Measurements from ENCODE around the gene SIAH3.

The SIAH3 gene

GRCh38 chr13:45823583-45823982, 28.0 kb downstream of the SIAH3 start:
- no peak for DNase-seq (ENCODE audit: low read depth, low spot score)

GRCh38 chr13:45821811-45822210, 29.7 kb downstream of the SIAH3 start:
- no peak for DNase-seq (ENCODE audit: low read depth, low spot score)

- DNase-seq (ENCODE audit: low read depth, low spot score), result no peak
These were observed 31.3 kb downstream of the SIAH3 start for GRCh38 chr13:45820106-45820838.

GRCh38 chr13:45817833-45818232, 33.7 kb downstream of the SIAH3 start:
- no peak for DNase-seq (ENCODE audit: low read depth, low spot score)

- DNase-seq (ENCODE audit: low read depth, low spot score), result no peak
These were observed 35.1 kb downstream of the SIAH3 start for GRCh38 chr13:45816427-45816826.

DNA sequence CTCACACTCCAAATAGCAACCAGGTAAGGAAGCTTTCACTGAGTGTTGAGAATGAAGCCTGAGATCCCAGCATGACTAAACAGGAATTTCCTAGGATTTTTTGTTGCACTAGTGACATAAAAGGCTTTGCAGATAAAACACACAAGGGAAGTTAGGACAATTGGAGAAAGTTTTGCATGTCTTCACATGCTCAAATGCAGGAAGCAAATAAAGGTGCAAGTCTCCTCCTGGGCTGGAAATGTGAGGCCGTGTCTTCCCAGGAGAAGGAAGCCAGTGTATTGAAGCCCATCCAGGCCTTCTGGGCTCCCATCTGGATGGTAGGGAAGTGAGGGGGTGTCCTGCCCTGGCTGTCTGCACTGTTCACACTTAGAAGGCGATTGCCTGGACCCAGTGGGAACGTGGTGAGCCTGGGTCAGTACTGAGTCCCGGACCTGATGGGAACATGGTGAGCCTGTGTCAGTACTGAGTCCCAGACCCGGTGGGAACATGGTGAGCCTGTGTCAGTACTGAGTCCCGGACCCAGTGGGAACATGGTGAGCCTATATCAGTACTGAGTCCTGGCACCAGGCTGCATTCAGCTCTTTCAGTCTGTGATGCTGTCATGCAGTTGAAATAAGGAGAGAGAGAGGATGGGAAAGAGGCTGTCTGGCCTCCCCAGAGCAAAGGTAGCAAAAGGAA, 38.7 kb downstream of the SIAH3 start:
- DNase-seq (ENCODE audit: low read depth, low spot score), result no peak

- DNase-seq (ENCODE audit: low read depth, low spot score), result no peak
These were observed 39.5 kb downstream of the SIAH3 start for GRCh38 chr13:45811891-45812694.

- DNase-seq (ENCODE audit: low read depth, low spot score), result no peak
These were observed 41.7 kb downstream of the SIAH3 start for GRCh38 chr13:45809801-45810394.

DNA sequence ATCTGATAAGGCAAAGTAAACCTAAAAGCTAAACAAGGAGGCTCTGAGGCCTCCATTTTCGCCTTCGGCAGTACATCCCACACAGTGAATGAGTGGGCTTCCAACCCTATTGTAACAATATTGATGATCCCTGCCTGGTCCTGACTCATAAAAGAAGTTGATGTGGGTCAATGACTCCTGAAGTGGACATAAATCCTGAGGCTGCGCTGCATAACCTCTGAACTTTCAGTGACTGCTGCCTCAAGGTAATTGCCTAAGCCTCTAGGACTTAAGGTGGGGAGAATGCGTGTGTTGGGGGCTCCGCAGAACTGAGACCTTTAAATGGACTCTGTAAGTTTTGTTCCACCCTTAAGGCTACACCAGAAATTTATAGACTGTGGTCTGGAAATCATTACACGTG, 42.6 kb downstream of the SIAH3 start:
- DNase-seq (ENCODE audit: low read depth, low spot score), result no peak

DNA sequence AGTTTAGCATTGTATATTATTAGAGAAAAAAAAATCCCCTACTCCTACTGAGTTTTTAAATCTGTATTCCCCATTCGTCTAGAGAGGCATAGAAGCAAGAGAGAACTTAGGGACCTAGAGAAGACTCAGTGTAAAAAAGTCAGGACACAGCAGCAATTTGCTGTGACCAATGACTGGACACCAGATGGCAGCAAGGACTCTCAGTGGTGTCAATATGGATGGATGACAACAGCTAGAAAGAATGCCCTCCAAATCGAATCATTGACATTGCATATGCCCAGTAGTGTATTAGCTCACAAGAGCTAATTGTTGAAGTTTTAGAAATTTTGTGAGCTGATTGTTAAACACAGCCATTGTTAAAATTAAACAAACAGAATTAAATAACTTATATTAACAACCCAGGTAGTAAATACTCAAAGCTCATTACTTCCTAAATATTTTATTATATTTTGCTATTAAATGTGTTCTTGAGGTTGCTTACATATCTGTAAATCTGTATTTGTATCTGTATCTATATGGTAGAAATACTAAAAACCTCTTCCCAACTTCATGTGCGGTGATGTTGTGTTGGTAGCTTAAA, 43.9 kb downstream of the SIAH3 start:
- DNase-seq (ENCODE audit: low read depth, low spot score), result no peak

DNA sequence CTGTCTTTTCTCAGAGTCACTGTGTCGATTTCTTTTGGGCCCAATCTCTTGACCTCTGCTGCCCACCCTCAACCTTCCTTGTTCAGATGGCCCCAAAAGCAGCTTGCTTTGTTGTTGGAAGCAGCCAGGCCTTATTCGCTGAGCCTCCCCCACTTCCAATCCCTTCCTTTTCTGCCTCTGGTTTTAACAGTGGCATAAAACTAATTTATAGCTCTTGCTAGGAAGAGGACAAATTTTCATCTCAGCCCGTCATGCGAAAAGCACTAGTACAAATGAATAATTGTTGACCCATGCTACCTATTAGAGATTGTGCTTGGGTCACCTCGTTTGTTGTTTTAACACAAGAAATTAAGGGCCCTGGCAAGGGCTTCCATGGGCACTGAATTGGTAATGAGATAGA, 51.1 kb downstream of the SIAH3 start:
- no peak for DNase-seq (ENCODE audit: low read depth, low spot score)

- DNase-seq (ENCODE audit: low read depth, low spot score), result no peak
These were observed 52.1 kb downstream of the SIAH3 start for GRCh38 chr13:45799451-45799850.

GRCh38 chr13:45798851-45799250, 52.7 kb downstream of the SIAH3 start:
- no peak for DNase-seq (ENCODE audit: low read depth, low spot score)

- no peak for DNase-seq (ENCODE audit: low read depth, low spot score)
These were observed 54.9 kb downstream of the SIAH3 start for GRCh38 chr13:45796426-45797235.

DNA sequence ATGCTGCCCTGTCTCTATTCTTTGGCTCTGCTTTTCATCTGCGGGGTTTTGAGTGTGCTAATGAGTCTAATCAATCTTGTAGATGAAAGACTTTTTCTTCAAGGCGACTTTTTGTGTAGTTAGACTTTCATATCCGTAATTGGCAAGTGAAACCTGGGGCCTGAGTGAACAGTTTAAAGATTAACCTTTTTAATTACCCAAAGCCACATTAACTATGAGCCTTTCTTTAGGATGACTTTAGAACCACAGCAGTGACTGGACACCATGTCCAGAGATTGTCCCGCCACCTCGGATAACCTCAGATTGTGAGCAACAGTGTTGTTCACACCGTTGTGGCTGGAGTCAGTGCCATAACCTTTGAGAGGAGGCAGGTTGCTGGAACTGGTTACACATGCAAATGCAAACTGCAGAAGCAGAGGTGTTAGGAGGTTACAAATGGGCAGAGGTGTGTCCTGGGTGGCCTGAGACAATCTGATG, 58.7 kb downstream of the SIAH3 start:
- DNase-seq (ENCODE audit: low read depth, low spot score), result no peak

DNA sequence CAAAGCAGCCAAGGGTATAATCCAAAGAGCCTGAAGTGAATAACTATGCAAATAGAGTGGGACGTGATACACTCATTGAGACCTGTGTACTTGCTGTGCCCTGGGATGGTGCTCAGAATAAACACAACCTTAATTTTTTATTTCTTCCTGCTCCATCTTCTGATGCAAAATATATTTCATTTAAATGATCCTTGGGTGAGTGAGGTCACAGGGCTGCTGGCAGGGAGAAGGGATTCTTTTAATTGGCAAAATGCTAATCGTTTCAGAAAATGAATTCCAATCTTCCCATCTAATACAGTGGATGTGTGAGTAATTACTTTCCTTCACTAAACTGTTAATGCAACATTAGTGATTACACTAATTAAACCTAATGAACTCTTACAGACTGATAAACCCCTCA, 63.5 kb downstream of the SIAH3 start:
- DNase-seq (ENCODE audit: low read depth, low spot score), result no peak

DNA sequence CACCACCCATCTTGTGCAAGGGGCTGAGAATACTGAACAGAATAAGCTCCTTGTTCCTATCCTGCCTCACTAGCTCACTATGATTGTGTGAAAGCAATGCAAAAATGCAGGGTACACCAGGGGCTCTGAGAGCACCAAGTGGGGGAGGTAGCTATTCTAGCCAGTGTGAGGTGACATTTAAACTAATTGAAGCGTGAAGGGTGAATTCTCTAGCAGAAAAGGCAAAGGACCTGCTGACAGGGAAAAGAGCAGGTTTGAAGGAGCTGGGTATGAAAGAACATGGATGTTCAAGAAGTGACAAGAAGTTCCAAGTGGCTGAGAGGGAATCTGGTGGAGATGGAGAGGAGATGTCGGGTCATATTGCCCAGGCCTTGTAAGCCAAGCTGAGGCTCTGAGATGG, 64.2 kb downstream of the SIAH3 start:
- no peak for DNase-seq (ENCODE audit: low read depth, low spot score)

DNA sequence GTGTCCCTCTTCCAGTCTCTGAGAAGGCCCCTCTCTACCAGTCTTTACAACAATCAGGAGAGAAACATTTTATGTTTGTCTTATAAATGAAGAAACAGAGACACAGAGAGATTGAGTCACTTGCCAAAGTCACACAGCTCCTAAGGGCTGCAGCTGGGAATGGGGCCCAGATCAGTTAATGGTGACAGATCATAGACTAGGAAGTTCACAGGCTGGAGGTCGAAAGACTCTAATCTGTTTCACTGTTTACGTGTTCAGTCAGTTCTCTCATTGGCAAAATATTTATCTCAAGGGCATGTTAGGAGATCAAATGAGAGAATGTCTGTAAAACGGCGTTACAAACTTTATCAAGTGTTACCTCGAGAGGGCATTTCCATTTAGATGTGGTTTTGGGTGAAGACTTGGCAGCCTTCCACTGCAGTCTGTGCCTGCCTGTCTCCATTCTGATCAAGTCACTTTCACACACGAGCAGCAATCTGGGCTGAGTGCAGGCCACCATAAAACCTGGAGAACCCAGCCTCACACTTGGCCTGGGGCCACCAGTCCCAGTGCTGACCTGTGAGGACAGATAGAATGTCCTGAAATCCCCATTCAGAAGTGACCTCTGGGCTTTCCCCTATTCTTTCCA, 65.1 kb downstream of the SIAH3 start:
- DNase-seq (ENCODE audit: low read depth, low spot score), result no peak

- DNase-seq (ENCODE audit: low read depth, low spot score), result no peak
These were observed 66.5 kb downstream of the SIAH3 start for GRCh38 chr13:45784755-45785675.

All from brain pericyte (primary cell).